ENCODE data around the gene NR5A2.

The NR5A2 gene

GRCh38 chr1:200036619-200037270 is 9.2 kb downstream of the NR5A2 start:
- peak; percentile 57 for DNase-seq

GRCh38 chr1:200037501-200037900 is 10.0 kb downstream of the NR5A2 start:
- peak; percentile 22 for DNase-seq

GRCh38 chr1:200037904-200038303 is 10.4 kb downstream of the NR5A2 start:
- no peak for DNase-seq

GRCh38 chr1:200038325-200038980 is 10.9 kb downstream of the NR5A2 start:
- DNase-seq, result peak; percentile 78

GRCh38 chr1:200038981-200039848 is 11.7 kb downstream of the NR5A2 start:
- DNase-seq, result peak; percentile 80

GRCh38 chr1:200039849-200040474 is 12.5 kb downstream of the NR5A2 start:
- DNase-seq, result peak; percentile 66

GRCh38 chr1:200040481-200041138 is 13.1 kb downstream of the NR5A2 start:
- peak; percentile 61 for DNase-seq

- DNase-seq, result peak; percentile 57
Measured at GRCh38 chr1:200041337-200042118, 14.0 kb downstream of the NR5A2 start.

GRCh38 chr1:200042119-200042551 is 14.6 kb downstream of the NR5A2 start:
- peak; percentile 59 for DNase-seq

- DNase-seq, result peak; percentile 77
Measured at GRCh38 chr1:200042552-200043335, 15.2 kb downstream of the NR5A2 start.

GRCh38 chr1:200043336-200043668 is 15.8 kb downstream of the NR5A2 start:
- no peak for DNase-seq

GRCh38 chr1:200046115-200046514 is 18.6 kb downstream of the NR5A2 start:
- no peak for DNase-seq

GRCh38 chr1:200048244-200048643 is 20.7 kb downstream of the NR5A2 start:
- peak; percentile 16 for DNase-seq

GRCh38 chr1:200049810-200050209 is 22.3 kb downstream of the NR5A2 start:
- DNase-seq, result no peak

GRCh38 chr1:200051620-200052019 is 24.1 kb downstream of the NR5A2 start:
- no peak for DNase-seq

- DNase-seq, result no peak
Measured at GRCh38 chr1:200053091-200053490, 25.6 kb downstream of the NR5A2 start.

- peak; percentile 14 for DNase-seq
Measured at GRCh38 chr1:200053646-200054045, 26.1 kb downstream of the NR5A2 start.

- no peak for DNase-seq
Measured at GRCh38 chr1:200058341-200058740, 30.8 kb downstream of the NR5A2 start.

- no peak for DNase-seq
Measured at GRCh38 chr1:200062143-200062542, 34.6 kb downstream of the NR5A2 start.

GRCh38 chr1:200072636-200073285 is 45.3 kb downstream of the NR5A2 start:
- DNase-seq, result no peak

- no peak for DNase-seq
Measured at GRCh38 chr1:200073286-200073637, 45.8 kb downstream of the NR5A2 start.

Data from eye (tissue), 1 donor.